A673 (cell line): ENCODE results near the gene SLC52A1. TPM values are rescaled to one million over a fixed set of nuclear protein-coding genes. Genes with fewer than 3 reads are reported as not detected.

Experiments used
- BruUV-seq: library from RNA; stranded (reverse); fragments of 400-500 nt; replicated peaks from 2 replicates; lab custom pipeline; 2021; lab: Mats Ljungman, UMichigan
- CTCF ChIA-PET: fragments of 300-600 bp; sonication (Branson Sonifier 250); formaldehyde crosslinking; loops from one replicate; lab custom pipeline; 2022; ENCODE audit warnings: antibody characterized with exemption; lab: Charles Lee
- POLR2A ChIA-PET: fragments of 300-600 bp; sonication (Branson Sonifier 250); formaldehyde crosslinking; loops from one replicate; lab custom pipeline; 2022; ENCODE audit warnings: antibody characterized with exemption; ENCODE audit not compliant: low non-redundant PET; lab: Charles Lee
- DNase-seq: peaks from one replicate; pipeline ENCODE4 v3.0.0-alpha.2; 2015; ENCODE audit warnings: low spot score
- H3K27ac ChIP-seq: fragments of 200-600 bp; sonication (generic); 2 replicates; pipeline ENCODE4 v1.5.1; 2016; ENCODE audit warnings: mixed run types, low read depth, mild to moderate bottlenecking, mixed read lengths, antibody characterized with exemption, low read length; ENCODE audit not compliant: poor library complexity, severe bottlenecking
- H3K27me3 ChIP-seq: fragments of 200-600 bp; sonication (generic); replicated peaks from 2 replicates; pipeline ENCODE4 v1.6.1; 2017; ENCODE audit warnings: mixed run types, low read depth, mild to moderate bottlenecking, mixed read lengths, antibody characterized with exemption, low read length; ENCODE audit not compliant: insufficient read depth, poor library complexity
- H3K36me3 ChIP-seq: fragments of 200-600 bp; sonication (generic); 2 replicates; pipeline ENCODE4 v1.6.1; 2016; ENCODE audit warnings: mixed run types, mild to moderate bottlenecking, mixed read lengths, antibody characterized with exemption, low read length; ENCODE audit not compliant: insufficient read depth, poor library complexity, severe bottlenecking
- H3K4me1 ChIP-seq: fragments of 200-600 bp; sonication (generic); 2 replicates; pipeline ENCODE4 v1.6.1; 2017; ENCODE audit warnings: mixed run types, mild to moderate bottlenecking, mixed read lengths, antibody characterized with exemption, low read length; ENCODE audit not compliant: insufficient read depth, poor library complexity, severe bottlenecking
- H3K4me3 ChIP-seq: fragments of 200-600 bp; sonication (generic); 2 replicates; pipeline ENCODE4 v1.5.1; 2016; ENCODE audit warnings: low read depth, mixed run types, mild to moderate bottlenecking, mixed read lengths, low read length; ENCODE audit not compliant: poor library complexity, severe bottlenecking
- H3K9me3 ChIP-seq: fragments of 200-600 bp; sonication (generic); 2 replicates; pipeline ENCODE4 v1.6.1; 2016; ENCODE audit warnings: mixed run types, low read depth, mild to moderate bottlenecking, mixed read lengths, antibody characterized with exemption, low read length; ENCODE audit not compliant: poor library complexity, severe bottlenecking
- CTCF ChIP-seq: fragments of 300-800, 200-600 bp; sonication (generic); conservative IDR thresholded peaks from 2 replicates; pipeline ENCODE4 v1.5.1; 2017; ENCODE audit warnings: low read depth, mild to moderate bottlenecking, antibody characterized with exemption, low read length, moderate library complexity, mixed read lengths
- EZH2 ChIP-seq: fragments of 200-600 bp; sonication (generic); IDR thresholded peaks from 2 replicates; pipeline ENCODE4 v1.6.1; 2017; ENCODE audit warnings: borderline replicate concordance, low read depth, mild to moderate bottlenecking, mixed read lengths, antibody characterized with exemption, low read length; ENCODE audit not compliant: poor library complexity, severe bottlenecking
- intact Hi-C: fragments of 100-400 bp; cut with micrococcal nuclease; formaldehyde crosslinking; loops from one replicate; pipeline ENCODE4 v1.10.0; 2022; ENCODE audit not compliant: unreplicated experiment
- total RNA-seq: library from RNA; stranded (reverse); gene quantifications from 2 replicates; pipeline ENCODE4 v1.2.3, GENCODE V29; 2021

SLC52A1 gene
- total RNA-seq, 1 experiment from 2014 or later: not detected

- Histone ChIP-seq H3K9me3 (no peaks in the 10 kb centered on the region), H3K4me1 (peaks cover 4% of the 10 kb centered on the region), H3K4me3 (no peak overlapping the region), H3K27me3 (no peaks in the 10 kb centered on the region), H3K36me3 (no peaks in the 10 kb centered on the region), H3K27ac (no peak overlapping the region)
- no peak for DNase-seq
- TF ChIP-seq CTCF: no peak
- no peak for TF ChIP-seq EZH2
- BruUV-seq: no TSS peak
- CTCF ChIA-PET: interaction anchor here (0.5 to 0.6 kb wide), 2 partner anchors 10 to 37 kb away, joined by 3 to 7 read pairs; partner anchors contain the start of gene KIF1C
- POLR2A ChIA-PET: no interaction called here
- intact Hi-C loops: no loop called here
Observed at GRCh38 chr17:5034651-5035050, 575 bp downstream of the SLC52A1 start.

- H3K4me3 ChIP-seq: no peak overlapping the region
- H3K27ac ChIP-seq: no peak overlapping the region
- POLR2A ChIA-PET: no interaction called here
- TF ChIP-seq EZH2 (no peak), CTCF (no peak)
- H3K4me1 ChIP-seq: peaks cover 4% of the 10 kb centered on the region
- no peaks in the 10 kb centered on the region for H3K27me3 ChIP-seq
- CTCF ChIA-PET: interaction anchor here (0.5 kb wide), 1 partner anchor 9 kb away, joined by 3 read pairs; no protein-coding TSS in a partner anchor
- intact Hi-C loops: no loop called here
- no peak for DNase-seq
- H3K9me3 ChIP-seq: no peaks in the 10 kb centered on the region
- H3K36me3 ChIP-seq: no peaks in the 10 kb centered on the region
- BruUV-seq: no TSS peak
Observed at GRCh38 chr17:5034063-5034462, 1.2 kb downstream of the SLC52A1 start.

GRCh38 chr17:5033352-5034015 is 1.7 kb downstream of the SLC52A1 start:
- DNase-seq: no peak
- no peaks in the 10 kb centered on the region for H3K9me3 ChIP-seq
- peaks cover 4% of the 10 kb centered on the region for H3K4me1 ChIP-seq
- intact Hi-C loops: no loop called here
- CTCF ChIA-PET: no interaction called here
- no TSS peak for BruUV-seq
- H3K27me3 ChIP-seq: no peaks in the 10 kb centered on the region
- TF ChIP-seq CTCF (no peak), EZH2 (no peak)
- no peak overlapping the region for H3K27ac ChIP-seq
- POLR2A ChIA-PET: no interaction called here
- no peaks in the 10 kb centered on the region for H3K36me3 ChIP-seq
- H3K4me3 ChIP-seq: no peak overlapping the region
